H9 (cell line): Measurements from ENCODE around the gene CSNK1A1. TPM values are rescaled to one million over a fixed set of nuclear protein-coding genes. Genes with fewer than 3 reads are reported as not detected.

Source experiments
- DNase-seq: peaks from one replicate; pipeline ENCODE4 v3.0.0-alpha.2; 2017
- H2AFZ ChIP-seq: one replicate; pipeline ENCODE4 v1.6.1; 2013; ENCODE audit warnings: mild to moderate bottlenecking, low read length, control low read depth, moderate library complexity
- H2AK5ac ChIP-seq: 2 replicates; pipeline ENCODE4 v1.6.1; 2013; ENCODE audit warnings: low read length, control low read depth, mixed read lengths; ENCODE audit not compliant: insufficient read length
- H2BK120ac ChIP-seq: one replicate; pipeline ENCODE4 v1.6.1; 2013; ENCODE audit warnings: low read depth, mild to moderate bottlenecking, low read length, control low read depth, inconsistent platforms; ENCODE audit not compliant: poor library complexity, severe bottlenecking
- H2BK12ac ChIP-seq: 2 replicates; pipeline ENCODE4 v1.6.1; 2013; ENCODE audit warnings: low read length, control low read depth, mixed read lengths, low read depth; ENCODE audit not compliant: insufficient read length
- H2BK15ac ChIP-seq: 2 replicates; pipeline ENCODE4 v1.6.1; 2013; ENCODE audit warnings: low read depth, low read length, control low read depth
- H2BK20ac ChIP-seq: one replicate; pipeline ENCODE4 v1.6.1; 2013; ENCODE audit warnings: low read depth, mild to moderate bottlenecking, low read length, control low read depth, inconsistent platforms; ENCODE audit not compliant: poor library complexity, severe bottlenecking
- H2BK5ac ChIP-seq: 2 replicates; pipeline ENCODE4 v1.6.1; 2013; ENCODE audit warnings: low read length, control low read depth, mixed read lengths; ENCODE audit not compliant: insufficient read length
- H3K14ac ChIP-seq: 2 replicates; pipeline ENCODE4 v1.6.1; 2013; ENCODE audit warnings: low read length, control low read depth; ENCODE audit not compliant: insufficient read depth
- H3K18ac ChIP-seq: 2 replicates; pipeline ENCODE4 v1.6.1; 2013; ENCODE audit warnings: low read depth, mild to moderate bottlenecking, mixed read lengths, low read length, control low read depth; ENCODE audit not compliant: insufficient read length
- H3K23ac ChIP-seq: 2 replicates; pipeline ENCODE4 v1.6.1; 2013; ENCODE audit warnings: low read length, control low read depth, mixed read lengths, low read depth; ENCODE audit not compliant: insufficient read length
- H3K23me2 ChIP-seq: 2 replicates; pipeline ENCODE4 v1.6.1; 2013; ENCODE audit warnings: low read depth, mild to moderate bottlenecking, mixed read lengths, low read length, control low read depth; ENCODE audit not compliant: insufficient read length, poor library complexity, severe bottlenecking
- H3K27ac ChIP-seq: 2 replicates; pipeline ENCODE4 v1.5.1; 2013; ENCODE audit warnings: low read length, control low read depth, mixed read lengths, low read depth; ENCODE audit not compliant: insufficient read length
- H3K27me3 ChIP-seq: 2 replicates; pipeline ENCODE4 v1.6.1; 2013; ENCODE audit warnings: low read length, control low read depth, inconsistent platforms; ENCODE audit not compliant: insufficient read depth
- H3K4ac ChIP-seq: 2 replicates; pipeline ENCODE4 v1.6.1; 2013; ENCODE audit warnings: low read depth, mild to moderate bottlenecking, control low read depth, inconsistent platforms, low read length, moderate library complexity
- H3K4me1 ChIP-seq: 2 replicates; pipeline ENCODE4 v1.6.1; 2013; ENCODE audit warnings: low read length, control low read depth, inconsistent platforms; ENCODE audit not compliant: insufficient read depth
- H3K4me2 ChIP-seq: 2 replicates; pipeline ENCODE4 v1.6.1; 2013; ENCODE audit warnings: low read length, control low read depth, mixed read lengths; ENCODE audit not compliant: insufficient read length, insufficient read depth
- H3K56ac ChIP-seq: 2 replicates; pipeline ENCODE4 v1.6.1; 2013; ENCODE audit warnings: low read depth, mild to moderate bottlenecking, mixed read lengths, low read length, control low read depth; ENCODE audit not compliant: insufficient read length
- H3K79me1 ChIP-seq: 2 replicates; pipeline ENCODE4 v1.6.1; 2013; ENCODE audit warnings: low read depth, mild to moderate bottlenecking, moderate library complexity, low read length, control low read depth, inconsistent platforms; ENCODE audit not compliant: insufficient read depth, poor library complexity, severe bottlenecking
- H3K79me2 ChIP-seq: 2 replicates; pipeline ENCODE4 v1.6.1; 2013; ENCODE audit warnings: low read length, control low read depth, inconsistent platforms; ENCODE audit not compliant: insufficient read depth
- H3K9ac ChIP-seq: 2 replicates; pipeline ENCODE4 v1.6.1; 2013; ENCODE audit warnings: low read length, control low read depth, mixed read lengths; ENCODE audit not compliant: insufficient read length; ENCODE audit errors: extremely low read depth
- H3K9me3 ChIP-seq: one replicate; pipeline ENCODE4 v1.6.1; 2013; ENCODE audit warnings: low read depth, low read length, inconsistent platforms; ENCODE audit not compliant: control insufficient read depth
- H3T11ph ChIP-seq: one replicate; pipeline ENCODE4 v1.6.1; 2013; ENCODE audit warnings: mild to moderate bottlenecking, low read length, control low read depth, inconsistent platforms
- H4K20me1 ChIP-seq: one replicate; pipeline ENCODE4 v1.6.1; 2013; ENCODE audit not compliant: control insufficient read depth, insufficient read length, insufficient read depth
- H4K5ac ChIP-seq: 2 replicates; pipeline ENCODE4 v1.6.1; 2013; ENCODE audit warnings: low read depth, mild to moderate bottlenecking, mixed read lengths, low read length, control low read depth; ENCODE audit not compliant: insufficient read length
- H4K8ac ChIP-seq: replicated peaks from 2 replicates; pipeline ENCODE4 v1.6.1; 2013; ENCODE audit warnings: low read length, control low read depth, mixed read lengths, low read depth; ENCODE audit not compliant: insufficient read length
- H4K91ac ChIP-seq: 2 replicates; pipeline ENCODE4 v1.6.1; 2013; ENCODE audit warnings: low read depth, mild to moderate bottlenecking, moderate library complexity, mixed read lengths, low read length, control low read depth; ENCODE audit not compliant: insufficient read length
- H3K27ac Mint-ChIP-seq, 3 experiments: 2 replicates in 2 of 3; 3 replicates in 1 of 3; pipeline ENCODE4 v1.8.0; 2020 to 2021; ENCODE audit warnings: mixed read lengths in 3 of 3, mild to moderate bottlenecking in 1 of 3, moderate library complexity in 1 of 3
- H3K27me3 Mint-ChIP-seq: 2 replicates; pipeline ENCODE4 v1.8.0; 2021; ENCODE audit warnings: low read depth, mild to moderate bottlenecking, moderate library complexity, mixed read lengths
- H3K36me3 Mint-ChIP-seq, 3 experiments: 2 replicates in 2 of 3; 3 replicates in 1 of 3; pipeline ENCODE4 v1.8.0; 2020 to 2021; ENCODE audit warnings: low read depth in 3 of 3, mixed read lengths in 3 of 3; ENCODE audit not compliant: insufficient read depth in 1 of 3
- H3K4me1 Mint-ChIP-seq, 2 experiments: 2 replicates each; pipeline ENCODE4 v1.8.0; 2020; ENCODE audit warnings: mixed read lengths in 2 of 2
- H3K4me3 Mint-ChIP-seq, 2 experiments: 2 replicates in 1 of 2; 3 replicates in 1 of 2; pipeline ENCODE4 v1.8.0; 2020 to 2021; ENCODE audit warnings: mild to moderate bottlenecking in 2 of 2, mixed read lengths in 2 of 2, moderate library complexity in 1 of 2
- H3K9me3 Mint-ChIP-seq, 2 experiments: 2 replicates in 1 of 2; 3 replicates in 1 of 2; pipeline ENCODE4 v1.8.0; 2020; ENCODE audit warnings: mild to moderate bottlenecking in 2 of 2, mixed read lengths in 2 of 2, moderate library complexity in 1 of 2
- whole genome bisulfite sequencing: extraction: QIAGEN DNeasy Blood & Tissue Kit; methylation state at CpG from one replicate; pipeline ENCODE4 v1.1.7; 2013; ENCODE audit warnings: missing lambda C conversion rate, low lambda C conversion rate, mixed read lengths; ENCODE audit not compliant: insufficient read length; ENCODE audit errors: extremely low coverage; 5-methylcytosine and 5-hydroxymethylcytosine counted together
- total RNA-seq: library from RNA; stranded (reverse); gene quantifications from 2 replicates; pipeline ENCODE4 v1.2.1, GENCODE V29; 2021
- TF ChIP-seq, protein P1 (sequence below): fragments of 200-600 bp; sonication (generic); conservative IDR thresholded peaks from 3 replicates; pipeline ENCODE4 v1.8.0; 2021; ENCODE audit warnings: antibody characterized with exemption, mild to moderate bottlenecking

CSNK1A1 gene
- total RNA-seq, 1 experiment from 2014 or later, result 310 TPM

DNA sequence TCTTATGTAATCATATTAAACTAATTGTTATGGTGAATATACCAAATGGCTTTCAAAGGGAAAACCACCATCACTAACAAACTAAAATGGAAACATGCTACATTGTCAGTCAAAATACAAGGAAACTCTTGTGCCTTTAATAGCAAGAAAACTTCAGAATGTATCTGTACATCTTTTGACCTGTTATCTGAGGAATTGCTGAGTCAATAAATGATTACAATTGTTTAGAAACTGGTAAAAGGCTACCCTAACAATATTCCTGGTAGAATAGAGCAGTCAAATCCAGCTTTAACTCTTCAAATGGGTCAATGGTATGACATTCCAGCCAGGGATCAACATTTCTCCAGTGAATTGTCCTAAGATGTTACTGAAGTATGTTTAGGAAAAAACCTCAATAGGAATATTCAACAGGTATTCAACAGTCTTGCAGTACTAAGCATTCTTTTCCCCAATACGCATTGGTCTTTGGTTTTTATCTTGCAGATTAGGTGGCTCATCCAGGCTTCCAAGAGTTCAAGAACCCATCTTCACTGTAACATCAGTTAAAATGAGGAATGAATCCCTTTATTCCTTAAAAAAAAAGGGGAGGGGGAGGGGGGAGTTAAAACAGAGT, 52.4 kb downstream of the CSNK1A1 start:
- TF ChIP-seq, protein P1, sequence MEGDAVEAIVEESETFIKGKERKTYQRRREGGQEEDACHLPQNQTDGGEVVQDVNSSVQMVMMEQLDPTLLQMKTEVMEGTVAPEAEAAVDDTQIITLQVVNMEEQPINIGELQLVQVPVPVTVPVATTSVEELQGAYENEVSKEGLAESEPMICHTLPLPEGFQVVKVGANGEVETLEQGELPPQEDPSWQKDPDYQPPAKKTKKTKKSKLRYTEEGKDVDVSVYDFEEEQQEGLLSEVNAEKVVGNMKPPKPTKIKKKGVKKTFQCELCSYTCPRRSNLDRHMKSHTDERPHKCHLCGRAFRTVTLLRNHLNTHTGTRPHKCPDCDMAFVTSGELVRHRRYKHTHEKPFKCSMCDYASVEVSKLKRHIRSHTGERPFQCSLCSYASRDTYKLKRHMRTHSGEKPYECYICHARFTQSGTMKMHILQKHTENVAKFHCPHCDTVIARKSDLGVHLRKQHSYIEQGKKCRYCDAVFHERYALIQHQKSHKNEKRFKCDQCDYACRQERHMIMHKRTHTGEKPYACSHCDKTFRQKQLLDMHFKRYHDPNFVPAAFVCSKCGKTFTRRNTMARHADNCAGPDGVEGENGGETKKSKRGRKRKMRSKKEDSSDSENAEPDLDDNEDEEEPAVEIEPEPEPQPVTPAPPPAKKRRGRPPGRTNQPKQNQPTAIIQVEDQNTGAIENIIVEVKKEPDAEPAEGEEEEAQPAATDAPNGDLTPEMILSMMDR, result no peak
- H3K4me3 Mint-ChIP-seq, result no peak overlapping the region; a peak in 1 of 5 replicates
- Histone ChIP-seq H3K79me1 (no peaks in the 10 kb centered on the region), H4K5ac (no peak overlapping the region), H3K27ac (peak overlapping the region; percentile 52), H2BK20ac (no peak overlapping the region), H3K23me2 (no peaks in the 10 kb centered on the region), H3K18ac (no peak overlapping the region), H3K27me3 (no peaks in the 10 kb centered on the region), H2BK12ac (no peak overlapping the region), H2BK120ac (no peak overlapping the region), H3K4me2 (no peak overlapping the region), H3K56ac (no peak overlapping the region), H3K4me1 (peaks cover 5% of the 10 kb centered on the region; the same call in 1 of the 2 replicates), H3K9me3 (no peaks in the 10 kb centered on the region), H3K79me2 (no peaks in the 10 kb centered on the region), H2BK15ac (no peak overlapping the region), H2BK5ac (no peak overlapping the region), H2AFZ (no peak overlapping the region), H3K23ac (no peak overlapping the region), H3T11ph (no peak overlapping the region), H4K91ac (no peak overlapping the region), H3K9ac (no peak overlapping the region), H4K8ac (no peak overlapping the region), H3K14ac (no peak overlapping the region), H3K4ac (no peak overlapping the region), H2AK5ac (no peak overlapping the region), H4K20me1 (no peaks in the 10 kb centered on the region)
- H3K27me3 Mint-ChIP-seq, result no peaks in the 10 kb centered on the region
- no CpG with 5 or more reads among the region's 1 CpG for WGBS
- peaks cover 34 to 45% of the 10 kb centered on the region in 2 experiments for H3K4me1 Mint-ChIP-seq
- no peaks in the 10 kb centered on the region; a peak in 1 of 5 replicates for H3K9me3 Mint-ChIP-seq
- H3K27ac Mint-ChIP-seq, result peak overlapping the region in 2 of 3 experiments; percentile 62 to 70; a peak in 4 of 7 replicates
- H3K36me3 Mint-ChIP-seq, result peaks cover 21 to 71% (median 54%) of the 10 kb centered on the region in 3 experiments; a peak in 6 of 7 replicates
- no peak for DNase-seq
